ENCODE data around the gene TTYH2. TPM values are rescaled to one million over a fixed set of nuclear protein-coding genes. Genes with fewer than 3 reads are reported as not detected.
"Not testable (repeated sequence)": the region's sequence is repeated elsewhere in the genome, so short reads cannot be mapped to it uniquely, and the experiment has no call there.

TTYH2 gene
- total and polyA plus RNA-seq, 12 donors: 8.6 to 36.3 (median 24.8) TPM

GRCh38 chr17:74187761-74188160 is 25.6 kb upstream of the TTYH2 start:
- H3K27me3 ChIP-seq: peaks cover 0 to 35% (median 5%) of the 10 kb centered on the region in 7 donors
- 56 to 59% methylated on average over 11 of the region's 11 CpGs for WGBS, 2 donors
- DNase-seq (no peak), ATAC-seq (no peak)
- no peak overlapping the region for H3K4me3 ChIP-seq
- no peaks in the 10 kb centered on the region for H3K9me3 ChIP-seq
- no peak overlapping the region for H3K27ac ChIP-seq
- H3K36me3 ChIP-seq: no peaks in the 10 kb centered on the region
- intact Hi-C loops (cut with DNase I): no loop called here
- no peak for TF ChIP-seq CTCF (IDR thresholded peaks at IDR 0.05)
- H3K4me1 ChIP-seq: peaks cover 0 to 3% (median 0%) of the 10 kb centered on the region in 9 donors

- ATAC-seq; DNase-seq; H3K4me3 ChIP-seq; H3K36me3 ChIP-seq; H3K27ac ChIP-seq; H3K4me1 ChIP-seq; intact Hi-C loops (cut with DNase I); H3K9me3 ChIP-seq: not testable (repeated sequence)
- H3K27me3 ChIP-seq: peaks cover 0 to 33% (median 5%) of the 10 kb centered on the region in 7 donors
- whole genome bisulfite sequencing, 2 donors: 88 to 91% methylated on average over 4 of the region's 4 CpGs
Measured at GRCh38 chr17:74188687-74189086, 24.7 kb upstream of the TTYH2 start.

- DNase-seq (no peak), ATAC-seq (peak in 7 of 8 donors; percentile 70 to 87 (median 80))
- Histone ChIP-seq H3K36me3 (no peaks in the 10 kb centered on the region), H3K27me3 (peaks cover 4 to 46% (median 16%) of the 10 kb centered on the region in 7 donors), H3K4me1 (peaks cover 0 to 11% (median 0%) of the 10 kb centered on the region in 9 donors), H3K4me3 (no peak overlapping the region), H3K27ac (no peak overlapping the region), H3K9me3 (no peaks in the 10 kb centered on the region)
- WGBS, 2 donors: 37 to 43% methylated on average over 2 of the region's 2 CpGs
- TF ChIP-seq CTCF (IDR thresholded peaks at IDR 0.05): no peak
- intact Hi-C loops (cut with DNase I): no loop called here
Measured at GRCh38 chr17:74190154-74190553, 23.2 kb upstream of the TTYH2 start.

GRCh38 chr17:74190807-74191406 is 22.5 kb upstream of the TTYH2 start:
- intact Hi-C loops (cut with DNase I): no loop called here
- DNase-seq (no peak), ATAC-seq (peak in 1 of 8 donors; percentile 38)
- Histone ChIP-seq H3K36me3 (no peaks in the 10 kb centered on the region), H3K27ac (no peak overlapping the region), H3K27me3 (peaks cover 6 to 46% (median 18%) of the 10 kb centered on the region in 7 donors), H3K4me1 (peaks cover 0 to 11% (median 0%) of the 10 kb centered on the region in 9 donors), H3K9me3 (no peaks in the 10 kb centered on the region), H3K4me3 (no peak overlapping the region)
- no peak for TF ChIP-seq CTCF (IDR thresholded peaks at IDR 0.05)
- 44 to 50% methylated on average over 6 of the region's 6 CpGs for WGBS, 2 donors
